ENCODE data around the gene FAM83E.

- TF ChIP-seq CTCF (conservative IDR thresholded peaks at IDR 0.05; ENCODE audit: low read depth, low read length) (no peak), EZH2 (IDR thresholded peaks at IDR 0.05; ENCODE audit: borderline replicate concordance, low read depth, low read length, poor library complexity, severe bottlenecking) (no peak)
Observed at GRCh38 chr19:48629599-48630295, 14.9 kb upstream of the FAM83E start.

Data from A673 (cell line).